HFF-Myc (cell line): ENCODE results near the gene LMBRD1.

Experiments
- DNase-seq: peaks from one replicate; pipeline ENCODE4 v3.0.0-alpha.2; 2011; ENCODE audit warnings: low read depth; ENCODE audit errors: extremely low read depth
- H3K4me3 ChIP-seq: replicated peaks from 2 replicates; pipeline ENCODE4 v1.5.1; 2011; ENCODE audit warnings: low read depth, mild to moderate bottlenecking, control low read depth, low read length
- TF ChIP-seq, protein P1 (sequence below): IDR thresholded peaks from 2 replicates; pipeline ENCODE4 v1.5.1; 2012; ENCODE audit warnings: mild to moderate bottlenecking, low read depth, low read length, control low read depth; ENCODE audit errors: missing control alignments

Gene LMBRD1

GRCh38 chr6:69775585-69775849, 21.3 kb downstream of the LMBRD1 start:
- H3K4me3 ChIP-seq = no peak overlapping the region
- TF ChIP-seq, protein P1, sequence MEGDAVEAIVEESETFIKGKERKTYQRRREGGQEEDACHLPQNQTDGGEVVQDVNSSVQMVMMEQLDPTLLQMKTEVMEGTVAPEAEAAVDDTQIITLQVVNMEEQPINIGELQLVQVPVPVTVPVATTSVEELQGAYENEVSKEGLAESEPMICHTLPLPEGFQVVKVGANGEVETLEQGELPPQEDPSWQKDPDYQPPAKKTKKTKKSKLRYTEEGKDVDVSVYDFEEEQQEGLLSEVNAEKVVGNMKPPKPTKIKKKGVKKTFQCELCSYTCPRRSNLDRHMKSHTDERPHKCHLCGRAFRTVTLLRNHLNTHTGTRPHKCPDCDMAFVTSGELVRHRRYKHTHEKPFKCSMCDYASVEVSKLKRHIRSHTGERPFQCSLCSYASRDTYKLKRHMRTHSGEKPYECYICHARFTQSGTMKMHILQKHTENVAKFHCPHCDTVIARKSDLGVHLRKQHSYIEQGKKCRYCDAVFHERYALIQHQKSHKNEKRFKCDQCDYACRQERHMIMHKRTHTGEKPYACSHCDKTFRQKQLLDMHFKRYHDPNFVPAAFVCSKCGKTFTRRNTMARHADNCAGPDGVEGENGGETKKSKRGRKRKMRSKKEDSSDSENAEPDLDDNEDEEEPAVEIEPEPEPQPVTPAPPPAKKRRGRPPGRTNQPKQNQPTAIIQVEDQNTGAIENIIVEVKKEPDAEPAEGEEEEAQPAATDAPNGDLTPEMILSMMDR = no peak
- no peak for DNase-seq

DNA sequence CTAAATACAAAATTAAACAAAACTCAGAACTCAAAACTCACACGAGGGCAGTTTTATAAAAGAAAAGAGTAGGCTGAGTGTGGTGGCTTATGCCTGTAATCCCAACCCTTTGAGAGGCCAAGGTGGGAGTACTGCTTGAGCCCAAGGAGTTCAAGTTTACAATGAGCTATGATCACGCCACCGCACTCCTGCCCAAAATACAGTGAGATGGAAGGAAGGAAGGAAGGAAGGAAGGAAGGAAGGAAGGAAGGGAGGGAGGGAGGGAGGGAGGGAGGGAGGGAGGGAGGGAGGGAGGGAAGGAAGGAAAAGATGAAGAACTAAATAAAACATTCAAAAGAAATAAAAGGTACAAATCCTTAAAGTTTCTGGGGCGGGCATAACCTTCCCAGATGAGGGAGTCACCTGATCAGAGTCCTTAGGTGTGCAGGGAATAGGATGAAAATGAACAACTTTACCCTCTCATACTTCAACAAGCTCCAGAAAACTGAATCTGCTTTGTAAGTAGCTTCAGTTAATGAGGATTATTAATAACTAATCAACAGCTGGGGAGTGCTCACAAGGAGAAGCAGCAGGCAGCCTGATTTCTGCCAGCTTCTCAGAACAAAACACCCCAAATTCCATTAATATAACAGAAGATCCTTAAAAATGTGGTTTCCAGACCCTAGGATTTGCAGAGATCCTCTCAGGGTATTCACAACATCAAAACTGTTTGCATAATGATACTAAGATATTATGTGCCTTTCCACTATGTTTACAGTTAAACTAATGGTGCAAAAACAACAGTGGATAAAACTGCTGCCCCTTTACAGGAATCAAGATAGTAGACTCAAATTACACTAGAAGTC, 21.8 kb downstream of the LMBRD1 start:
- no peak for DNase-seq
- no peak overlapping the region for H3K4me3 ChIP-seq
- TF ChIP-seq, protein P1 = no peak

GRCh38 chr6:69771158-69771906, 25.5 kb downstream of the LMBRD1 start:
- no peak overlapping the region for H3K4me3 ChIP-seq
- TF ChIP-seq, protein P1 = no peak
- DNase-seq = no peak

DNA sequence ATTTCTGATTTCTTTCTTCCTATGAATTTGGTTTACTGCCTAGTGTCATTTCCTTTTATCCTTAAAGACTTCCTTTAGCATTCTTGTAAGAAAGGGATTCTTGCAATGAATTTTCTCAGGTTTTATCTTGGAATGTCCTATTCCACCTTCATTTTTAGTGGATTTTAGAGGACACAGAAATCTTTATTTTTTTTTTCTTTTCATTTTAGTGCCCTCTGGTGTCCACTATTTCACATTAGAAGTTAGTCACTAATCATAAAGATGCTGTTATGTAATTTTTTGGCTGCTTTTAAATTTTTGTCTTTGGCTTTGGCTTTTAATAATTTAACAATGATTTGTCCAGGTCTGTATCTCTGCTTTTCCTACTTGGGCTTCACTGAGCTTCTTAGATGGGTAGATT, 28.1 kb downstream of the LMBRD1 start:
- DNase-seq = no peak
- TF ChIP-seq, protein P1 = no peak
- H3K4me3 ChIP-seq = no peak overlapping the region

DNA sequence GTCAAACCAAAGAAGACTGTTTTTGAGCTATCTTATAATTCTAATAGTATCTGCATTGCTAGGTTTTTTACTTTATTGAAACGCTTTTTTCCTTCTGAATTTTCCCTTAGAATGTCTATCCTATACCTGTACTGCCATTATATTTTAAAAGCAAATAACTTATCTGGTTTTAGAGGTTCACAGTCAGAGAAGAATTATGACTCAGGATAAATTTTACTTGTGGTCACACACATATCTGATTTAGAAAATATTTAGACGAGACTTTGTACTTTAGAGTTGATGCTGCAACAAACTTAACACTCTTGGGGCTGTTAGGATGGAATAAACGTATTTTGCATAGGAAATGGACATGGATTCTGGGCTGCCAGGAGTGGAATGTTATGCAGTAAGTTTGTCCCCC, 33.0 kb downstream of the LMBRD1 start:
- TF ChIP-seq, protein P1 = no peak
- no peak for DNase-seq
- no peak overlapping the region for H3K4me3 ChIP-seq

DNA sequence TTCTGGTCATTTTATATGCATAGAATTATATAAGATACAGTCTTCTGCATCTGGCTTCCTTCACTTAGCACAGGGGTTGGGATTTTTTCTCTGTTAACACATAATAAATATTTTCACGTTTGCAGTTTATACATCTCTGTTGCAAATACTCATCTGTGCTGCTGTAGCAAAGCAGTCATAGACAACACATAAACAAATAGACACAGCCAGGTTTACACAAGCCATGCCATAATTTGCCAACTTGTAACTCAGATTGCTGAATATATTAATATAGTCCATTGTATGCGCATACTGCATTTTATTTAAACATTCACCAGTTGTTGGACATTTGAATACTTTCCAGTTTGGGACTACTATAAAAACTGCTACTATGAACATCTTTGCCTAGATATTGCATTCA, 35.0 kb downstream of the LMBRD1 start:
- no peak overlapping the region for H3K4me3 ChIP-seq
- TF ChIP-seq, protein P1 = no peak
- DNase-seq = no peak
